Stimulated activated CD4-positive, alpha-beta T cell treated with anti-CD3 and anti-CD28 coated beads, TNF-alpha, amount 100 ng/mL, for 48 hours (primary cell): Measurements from ENCODE around the gene UBQLN3.

Source experiments
- DNase-seq, 3 donors: peaks; one replicate each; pipeline ENCODE4 v3.0.0-alpha.2; 2020; ENCODE audit warnings: low read depth in 3 of 3

UBQLN3 gene

GRCh38 chr11:5509803-5510202, at the start of gene UBQLN3:
UBQLN3 (minus strand) TSS chr11:5509957; CDS start chr11:5509558, 399 bp downstream.
- no peak for DNase-seq

DNA sequence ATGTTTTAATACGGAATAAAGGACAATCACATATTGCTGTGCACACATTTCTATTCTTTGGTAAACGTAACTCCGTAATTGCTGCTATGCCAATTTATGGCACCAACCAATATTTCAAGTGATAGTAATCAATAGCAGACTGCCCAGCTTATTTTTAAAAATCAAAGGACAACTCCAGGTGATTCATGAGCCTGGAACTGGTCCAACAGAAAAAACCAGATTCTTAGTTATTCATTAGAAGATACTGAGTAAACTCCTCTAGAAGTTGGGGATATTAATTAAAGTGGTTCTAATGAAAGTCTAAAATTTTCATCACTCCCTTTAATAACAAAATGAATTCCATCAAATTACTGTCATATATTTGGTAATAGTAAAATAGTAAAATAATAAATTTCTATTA, 48.0 kb upstream of the UBQLN3 start:
- DNase-seq: no peak

- DNase-seq: no peak
Observed at GRCh38 chr11:5556596-5557188, 46.9 kb upstream of the UBQLN3 start.

- DNase-seq: no peak
Observed at GRCh38 chr11:5553343-5553742, 43.6 kb upstream of the UBQLN3 start.

GRCh38 chr11:5550440-5551095, 40.8 kb upstream of the UBQLN3 start:
- DNase-seq: no peak

DNA sequence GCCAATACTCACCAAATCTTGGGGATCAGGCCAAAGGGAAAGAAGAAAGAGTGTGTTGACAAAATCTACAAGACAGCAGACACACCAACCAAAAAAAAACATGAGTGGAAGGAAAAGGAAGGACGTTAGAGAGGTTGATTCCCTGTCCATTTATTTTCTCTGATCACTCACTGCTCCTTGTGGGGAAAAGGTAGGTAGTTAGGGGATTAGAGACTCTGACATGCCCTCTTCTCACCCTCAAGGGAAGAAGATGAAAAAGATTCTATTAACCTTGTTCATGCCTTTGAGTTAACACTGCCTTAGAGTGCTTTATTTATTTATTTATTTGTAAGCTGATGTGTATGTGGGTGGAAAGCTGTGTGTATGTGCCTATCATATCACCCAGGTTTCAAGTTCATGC, 38.7 kb upstream of the UBQLN3 start, which contains the start of gene OR52H1:
OR52H1 (minus strand) TSS at position 101 of the 400 bp plus-strand sequence. CDS start 3,035 bp downstream, outside the sequence.
- DNase-seq: no peak

- no peak for DNase-seq
Observed at GRCh38 chr11:5547982-5548381, 38.2 kb upstream of the UBQLN3 start.

GRCh38 chr11:5546457-5546856, 36.7 kb upstream of the UBQLN3 start:
- no peak for DNase-seq

DNA sequence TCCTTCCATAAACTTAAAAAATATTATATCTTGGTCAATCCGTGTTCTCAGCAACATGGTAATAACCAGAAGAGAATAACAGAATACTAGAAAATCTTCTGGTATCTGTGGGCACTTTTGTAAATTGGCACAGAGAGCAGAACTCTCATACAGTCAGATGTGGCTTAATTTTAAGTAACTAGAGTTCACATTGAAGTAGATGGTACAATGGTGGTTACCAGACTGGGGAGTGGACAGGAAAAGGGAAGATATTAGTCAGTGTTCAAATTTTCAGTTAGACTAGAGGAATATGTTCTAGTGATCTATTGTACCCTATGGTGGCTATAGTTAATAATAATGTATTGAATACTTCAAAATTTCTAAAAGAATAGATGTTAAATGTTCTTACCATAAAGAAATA, 31.7 kb upstream of the UBQLN3 start:
- DNase-seq: no peak

DNA sequence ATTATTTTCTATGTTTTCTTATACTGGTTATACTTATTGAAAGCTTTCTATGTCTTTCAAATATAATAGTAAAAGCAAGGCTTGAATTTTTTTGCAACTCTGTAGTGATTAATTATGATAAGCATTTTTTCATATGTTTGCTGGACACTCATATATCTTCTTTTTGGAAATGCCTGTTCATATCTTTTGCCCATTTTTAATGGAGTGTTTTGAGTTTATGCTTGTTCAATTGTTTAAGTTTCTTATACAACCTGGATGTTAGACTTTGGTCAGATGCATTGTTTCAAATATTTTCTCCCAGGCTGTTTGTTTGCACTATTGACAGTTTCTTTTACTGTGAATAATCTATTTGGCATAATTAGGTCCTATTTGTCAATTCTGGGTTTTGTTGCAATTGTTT, 26.7 kb upstream of the UBQLN3 start:
- no peak for DNase-seq

GRCh38 chr11:5534046-5534445, 24.3 kb upstream of the UBQLN3 start:
- DNase-seq: no peak

GRCh38 chr11:5531053-5531831, 21.5 kb upstream of the UBQLN3 start:
- no peak for DNase-seq

DNA sequence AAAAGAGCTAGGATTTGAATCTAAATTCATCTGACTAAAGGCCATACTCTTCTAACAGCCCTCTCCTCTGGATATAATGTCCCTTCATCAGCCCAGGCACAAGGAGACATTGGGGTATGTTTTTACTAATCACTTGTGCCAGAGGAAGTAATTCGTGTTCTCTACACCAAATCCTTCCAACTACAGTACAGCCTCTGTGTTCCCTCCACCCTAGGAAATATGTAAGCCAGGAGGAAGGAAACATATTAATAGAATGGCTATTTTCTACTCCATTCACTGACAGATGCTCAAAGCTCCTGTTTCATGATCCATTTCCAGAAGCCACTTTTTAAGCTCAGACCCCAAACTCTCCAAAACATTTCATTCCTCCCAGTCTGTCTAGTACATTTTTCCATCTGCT, 18.7 kb upstream of the UBQLN3 start:
- no peak for DNase-seq

DNA sequence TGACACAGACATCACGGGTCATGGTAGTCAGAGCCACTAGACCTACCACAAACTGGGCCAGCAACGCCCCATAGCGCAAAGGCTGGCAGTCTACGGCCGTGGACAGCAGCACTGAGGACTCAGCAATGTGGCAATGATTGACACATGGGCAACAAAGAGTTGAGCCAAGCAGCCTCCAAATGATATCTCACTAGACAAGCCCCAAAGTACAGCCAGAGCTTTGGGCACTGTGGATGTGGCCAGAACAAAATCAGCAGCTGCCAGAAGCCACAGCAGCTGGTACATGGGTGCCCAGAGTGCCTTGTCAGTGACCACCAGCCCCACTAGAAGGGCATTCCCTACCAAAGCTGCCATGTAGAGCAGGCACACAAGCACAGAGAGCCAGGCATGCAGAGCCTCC, 18.0 kb upstream of the UBQLN3 start:
- no peak for DNase-seq

- DNase-seq: no peak
Observed at GRCh38 chr11:5524756-5525155, 15.0 kb upstream of the UBQLN3 start.

GRCh38 chr11:5522308-5522707, 12.6 kb upstream of the UBQLN3 start:
- no peak for DNase-seq

DNA sequence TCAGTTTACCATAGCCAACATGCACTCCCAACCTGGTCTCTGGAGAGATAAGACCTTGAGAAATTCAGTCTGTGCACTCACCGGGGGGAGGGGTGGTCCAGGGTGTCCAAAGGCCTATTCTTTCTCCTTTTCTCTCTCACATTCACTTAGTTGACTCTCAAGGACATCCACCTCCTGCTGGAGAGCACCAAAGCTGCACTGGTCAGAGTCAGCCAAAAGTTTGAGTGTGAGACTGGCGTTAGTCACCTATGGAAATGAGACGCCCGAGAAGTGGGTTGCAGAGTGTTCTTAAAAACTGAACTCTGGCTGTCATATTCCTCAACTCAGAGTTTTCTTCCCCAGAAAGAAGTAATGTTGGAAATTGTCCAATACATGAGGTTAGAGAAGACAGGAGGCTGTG, 11.8 kb upstream of the UBQLN3 start:
- no peak for DNase-seq

DNA sequence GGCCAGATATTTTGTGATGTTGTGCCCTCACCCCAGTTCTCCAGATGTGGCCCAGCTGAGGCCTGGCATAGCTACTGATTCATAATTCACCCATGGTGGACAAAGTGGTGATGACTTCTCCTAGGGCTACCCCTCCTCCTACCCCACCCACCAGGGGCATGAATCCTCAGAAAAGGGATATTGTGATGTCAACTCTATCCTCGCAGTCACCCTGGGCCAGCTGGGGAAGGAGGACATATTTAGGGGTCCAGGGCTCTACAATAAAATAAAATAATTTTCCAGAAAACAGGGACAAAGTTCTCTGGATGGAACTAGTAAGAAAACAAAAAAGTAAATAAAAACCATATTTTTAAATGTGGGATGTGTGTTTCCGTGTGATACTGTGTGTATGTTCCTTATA, 6.8 kb upstream of the UBQLN3 start, which contains the start of gene UBQLNL:
UBQLNL (minus strand) TSS at position 101 of the 400 bp plus-strand sequence. CDS start 258 bp downstream, outside the sequence.
- no peak for DNase-seq

DNA sequence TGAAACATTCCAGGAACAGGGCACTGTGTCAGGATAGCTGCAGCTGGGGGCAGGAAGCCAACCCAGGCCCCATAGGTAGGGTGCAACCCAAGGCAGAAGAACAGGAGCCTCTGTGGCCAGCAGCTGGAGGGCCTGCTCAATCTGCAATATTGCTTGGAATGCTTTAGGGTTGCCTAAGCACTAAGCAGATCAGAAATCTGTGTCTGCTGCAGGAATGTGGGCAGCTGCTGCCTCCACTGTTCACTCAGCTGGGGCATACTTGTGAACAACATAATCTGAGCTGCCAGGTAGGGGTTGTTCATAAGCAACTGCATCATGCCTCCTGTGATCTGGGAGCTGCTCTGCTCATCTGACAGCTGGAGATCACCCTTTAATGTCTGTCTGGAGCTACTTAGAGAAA, 5.1 kb upstream of the UBQLN3 start:
- DNase-seq: no peak

GRCh38 chr11:5508605-5509004, 1.2 kb downstream of the UBQLN3 start:
- DNase-seq: no peak

GRCh38 chr11:5507933-5508305, 1.8 kb downstream of the UBQLN3 start:
- DNase-seq: no peak

DNA sequence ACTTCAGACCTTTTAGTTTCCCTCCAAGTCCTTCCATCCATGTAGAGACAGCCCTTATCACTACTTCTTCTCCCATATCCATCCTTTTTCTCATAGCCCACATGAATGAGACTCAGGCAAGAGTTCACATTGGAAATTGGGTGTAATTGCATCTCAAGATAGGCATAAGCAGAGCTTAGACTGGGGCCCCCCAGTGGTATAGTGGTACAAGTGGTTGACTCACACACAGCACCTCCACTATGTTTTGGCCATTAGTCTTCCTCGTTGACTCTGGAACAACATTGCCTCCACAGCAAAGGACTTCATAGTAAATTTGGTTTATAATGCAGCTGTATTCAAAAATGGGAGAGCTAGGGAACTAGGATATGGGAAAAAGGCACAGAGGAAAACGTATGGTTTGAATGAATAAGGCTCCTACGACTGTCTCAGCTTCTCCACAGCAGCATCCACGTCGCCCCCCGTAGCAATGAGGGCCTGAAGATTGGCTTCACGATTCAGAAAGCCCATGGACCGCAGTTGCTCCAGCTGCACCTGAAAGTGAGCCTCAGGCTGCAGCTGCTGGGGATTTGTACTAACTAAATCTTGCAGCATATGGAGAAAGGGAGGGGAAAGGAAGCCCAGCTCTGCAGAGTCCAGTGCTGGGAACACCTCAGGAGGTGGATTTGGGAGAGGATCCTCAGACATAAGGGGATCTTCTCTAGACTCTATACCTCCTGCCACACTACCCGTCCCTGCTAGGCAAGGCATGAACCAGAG, 2.4 kb downstream of the UBQLN3 start:
- no peak for DNase-seq
